CD8-positive, alpha-beta memory T cell (primary cell): Measurements from ENCODE around the gene NARS2. TPM values are rescaled to one million over a fixed set of nuclear protein-coding genes. Genes with fewer than 3 reads are reported as not detected.
A peak's percentile ranks its signal among the peaks of the same experiment; 100 is the strongest.

ENCODE experiments used
- CTCF ChIA-PET: fragments of 350-600 bp; sonication (Branson Sonifier 250); formaldehyde crosslinking; loops from one replicate; lab custom pipeline; 2021; ENCODE audit warnings: antibody characterized with exemption; lab: Charles Lee
- POLR2A ChIA-PET: fragments of 350-600 bp; sonication (Branson Sonifier 250); formaldehyde crosslinking; loops from one replicate; lab custom pipeline; 2021; ENCODE audit warnings: antibody characterized with exemption; lab: Charles Lee
- DNase-seq, 5 donors: peaks; one replicate each; pipeline versions ENCODE4 v3.0.0 to v3.0.0-alpha.2; 2020 to 2022; ENCODE audit warnings: mixed read lengths in 1 of 5
- H3K27ac ChIP-seq: one replicate; pipeline ENCODE4 v1.7.0; 2013; ENCODE audit warnings: low read depth, mild to moderate bottlenecking, low read length, moderate library complexity
- H3K27me3 ChIP-seq: 2 replicates; pipeline ENCODE4 v1.7.0; 2013; ENCODE audit warnings: low read length, mild to moderate bottlenecking; ENCODE audit not compliant: insufficient read depth, poor library complexity, severe bottlenecking
- H3K36me3 ChIP-seq: 2 replicates; pipeline ENCODE4 v1.7.0; 2013; ENCODE audit warnings: mild to moderate bottlenecking, low read length, moderate library complexity; ENCODE audit not compliant: insufficient read depth
- H3K4me1 ChIP-seq: 2 replicates; pipeline ENCODE4 v1.7.0; 2013; ENCODE audit warnings: mild to moderate bottlenecking, low read length, moderate library complexity; ENCODE audit not compliant: insufficient read depth
- H3K4me3 ChIP-seq: 2 replicates; pipeline ENCODE4 v1.7.0; 2013; ENCODE audit warnings: mild to moderate bottlenecking, low read length
- H3K9me3 ChIP-seq: 2 replicates; pipeline ENCODE4 v1.7.0; 2013; ENCODE audit warnings: mild to moderate bottlenecking, low read length
- H3K27ac Mint-ChIP-seq, 8 donors: one replicate each; pipeline ENCODE4 v1.8.0; 2020 to 2021; ENCODE audit warnings: mixed read lengths in 8 of 8, mild to moderate bottlenecking in 6 of 8, inconsistent platforms in 3 of 8, moderate library complexity in 3 of 8
- H3K27me3 Mint-ChIP-seq, 2 donors: one replicate each; pipeline ENCODE4 v1.8.0; 2020 to 2021; ENCODE audit warnings: mixed read lengths in 2 of 2, mild to moderate bottlenecking in 1 of 2, moderate library complexity in 1 of 2
- H3K36me3 Mint-ChIP-seq, 3 donors: one replicate each; pipeline ENCODE4 v1.8.0; 2020 to 2021; ENCODE audit warnings: mixed read lengths in 3 of 3, inconsistent platforms in 1 of 3, mild to moderate bottlenecking in 1 of 3
- H3K4me1 Mint-ChIP-seq, 3 donors: one replicate each; pipeline ENCODE4 v1.8.0; 2020 to 2021; ENCODE audit warnings: mixed read lengths in 3 of 3, inconsistent platforms in 1 of 3, mild to moderate bottlenecking in 1 of 3
- H3K4me3 Mint-ChIP-seq, 7 donors: one replicate each; pipeline ENCODE4 v1.8.0; 2020 to 2021; ENCODE audit warnings: mixed read lengths in 7 of 7, mild to moderate bottlenecking in 6 of 7, moderate library complexity in 4 of 7, inconsistent platforms in 2 of 7
- H3K9me3 Mint-ChIP-seq, 5 donors: one replicate each; pipeline ENCODE4 v1.8.0; 2020 to 2022; ENCODE audit warnings: mixed read lengths in 5 of 5, mild to moderate bottlenecking in 3 of 5, moderate library complexity in 2 of 5, inconsistent platforms in 1 of 5
- polyA plus RNA-seq: library from polyadenylated mRNA; unstranded; fragments of 300-500 nt; fragmentation: Illumina TruSeq; gene quantifications from one replicate; pipeline ENCODE4 v1.2.3, GENCODE V29; 2021
- total RNA-seq, 2 experiments: library from RNA; stranded (reverse); gene quantifications; one replicate each; pipeline ENCODE4 v1.2.3, GENCODE V29; 2021

The NARS2 gene
- total and polyA plus RNA-seq, 3 experiments from 2014 or later, result 14.5 to 24.5 (median 23.9) TPM

DNA sequence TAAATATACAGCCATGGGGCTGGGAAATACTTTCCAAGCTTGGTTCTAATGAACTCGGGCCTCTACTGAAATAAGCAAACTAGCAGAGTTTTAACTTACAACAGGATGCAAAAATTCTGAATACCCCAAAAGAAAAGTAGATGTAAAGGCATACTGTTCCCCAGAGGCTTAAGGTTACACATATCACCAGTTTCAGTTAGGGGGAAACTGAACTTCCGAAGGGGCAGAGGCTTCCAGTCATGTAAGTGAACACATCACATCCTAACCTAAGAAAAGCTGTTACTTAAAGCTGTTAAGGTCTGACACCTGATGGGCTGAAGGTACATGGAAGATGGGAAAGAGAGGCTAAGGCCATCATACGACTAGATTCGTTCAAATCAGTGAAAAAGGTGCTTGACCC, 159.3 kb downstream of the NARS2 start:
- H3K9me3 Mint-ChIP-seq, result no peaks in the 10 kb centered on the region
- ChIA-PET POLR2A (interaction anchor here (1.8 kb wide), 1 partner anchor 49 kb away, joined by 5 read pairs; no protein-coding TSS in a partner anchor), CTCF (interaction anchor here (1.4 to 7.1 kb wide), 5 partner anchors 12 to 150 kb away, joined by 3 to 78 read pairs (median 5); no protein-coding TSS in a partner anchor)
- DNase-seq, result no peak
- peak overlapping the region in 4 of 7 donors; percentile 44 to 88 (median 66) for H3K4me3 Mint-ChIP-seq
- H3K27ac Mint-ChIP-seq, result no peak overlapping the region
- Histone ChIP-seq H3K4me1 (peaks cover 6% of the 10 kb centered on the region), H3K9me3 (no peaks in the 10 kb centered on the region), H3K27ac (peak overlapping the region; percentile 62), H3K36me3 (no peaks in the 10 kb centered on the region), H3K27me3 (peaks cover 9% of the 10 kb centered on the region), H3K4me3 (no peak overlapping the region)
- H3K36me3 Mint-ChIP-seq, result peaks cover 0 to 3% (median 1%) of the 10 kb centered on the region in 3 donors
- peaks cover 19 to 23% (median 20%) of the 10 kb centered on the region in 3 donors for H3K4me1 Mint-ChIP-seq
- H3K27me3 Mint-ChIP-seq, result peaks cover 1 to 12% of the 10 kb centered on the region in 2 donors

GRCh38 chr11:78414321-78415051, 160.2 kb downstream of the NARS2 start:
- CTCF ChIA-PET, result interaction anchor here (1.4 to 7.1 kb wide), 3 partner anchors 12 to 151 kb away, joined by 3 to 78 read pairs (median 4); no protein-coding TSS in a partner anchor
- Mint-ChIP-seq H3K9me3 (peaks cover 0 to 5% (median 3%) of the 10 kb centered on the region in 5 donors), H3K27me3 (peaks cover 0 to 6% of the 10 kb centered on the region in 2 donors), H3K4me1 (peaks cover 18 to 20% (median 19%) of the 10 kb centered on the region in 3 donors), H3K27ac (no peak overlapping the region), H3K4me3 (peak overlapping the region in 1 of 7 donors; percentile 32), H3K36me3 (peaks cover 3 to 4% (median 4%) of the 10 kb centered on the region in 3 donors)
- H3K9me3 ChIP-seq, result no peaks in the 10 kb centered on the region
- H3K27me3 ChIP-seq, result peaks cover 9% of the 10 kb centered on the region
- H3K4me1 ChIP-seq, result peaks cover 6% of the 10 kb centered on the region
- H3K4me3 ChIP-seq, result no peak overlapping the region
- no peak overlapping the region for H3K27ac ChIP-seq
- POLR2A ChIA-PET, result no interaction called here
- no peaks in the 10 kb centered on the region for H3K36me3 ChIP-seq
- no peak for DNase-seq

DNA sequence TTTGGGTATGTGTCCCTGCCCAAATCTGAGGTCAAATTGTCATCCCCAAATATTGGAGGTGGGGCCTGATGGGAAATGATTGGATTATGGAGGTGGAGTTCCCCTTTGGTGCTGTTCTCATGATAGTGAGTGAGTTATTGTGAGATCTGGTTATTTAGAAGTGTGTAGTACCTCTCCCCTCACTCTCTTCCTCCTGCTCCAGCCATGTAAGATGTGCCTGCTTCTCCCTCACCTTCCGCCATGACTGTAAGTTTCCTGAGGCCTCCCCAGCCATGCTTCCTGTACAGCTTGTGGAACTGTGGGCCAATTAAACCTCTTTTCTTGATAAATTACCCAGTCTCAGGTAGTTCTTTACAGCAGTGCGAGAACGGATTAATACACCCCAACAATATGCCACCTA, 166.0 kb downstream of the NARS2 start:
- peaks cover 4% of the 10 kb centered on the region for H3K9me3 ChIP-seq
- no peaks in the 10 kb centered on the region for H3K4me1 Mint-ChIP-seq
- ChIA-PET POLR2A (no interaction called here), CTCF (no interaction called here)
- no peak overlapping the region for H3K4me3 ChIP-seq
- H3K9me3 Mint-ChIP-seq, result peaks cover 0 to 10% (median 5%) of the 10 kb centered on the region in 5 donors
- peaks cover 9 to 10% of the 10 kb centered on the region in 2 donors for H3K27me3 Mint-ChIP-seq
- no peaks in the 10 kb centered on the region for H3K36me3 ChIP-seq
- no peak overlapping the region for H3K27ac ChIP-seq
- H3K36me3 Mint-ChIP-seq, result peaks cover 1 to 27% (median 3%) of the 10 kb centered on the region in 3 donors
- H3K4me1 ChIP-seq, result no peaks in the 10 kb centered on the region
- no peak overlapping the region for H3K4me3 Mint-ChIP-seq
- no peak overlapping the region for H3K27ac Mint-ChIP-seq
- no peaks in the 10 kb centered on the region for H3K27me3 ChIP-seq
- no peak for DNase-seq

GRCh38 chr11:78406568-78407196, 168.0 kb downstream of the NARS2 start:
- H3K4me1 Mint-ChIP-seq, result no peaks in the 10 kb centered on the region
- DNase-seq, result no peak
- peak overlapping the region in 1 of 8 donors; percentile 24 for H3K27ac Mint-ChIP-seq
- POLR2A ChIA-PET, result no interaction called here
- H3K4me3 Mint-ChIP-seq, result no peak overlapping the region
- peaks cover 9 to 10% of the 10 kb centered on the region in 2 donors for H3K27me3 Mint-ChIP-seq
- Histone ChIP-seq H3K4me1 (no peaks in the 10 kb centered on the region), H3K36me3 (no peaks in the 10 kb centered on the region), H3K27me3 (no peaks in the 10 kb centered on the region), H3K9me3 (peaks cover 4% of the 10 kb centered on the region), H3K27ac (no peak overlapping the region), H3K4me3 (no peak overlapping the region)
- CTCF ChIA-PET, result no interaction called here
- H3K9me3 Mint-ChIP-seq, result peaks cover 0 to 10% (median 5%) of the 10 kb centered on the region in 5 donors
- peaks cover 1 to 27% (median 3%) of the 10 kb centered on the region in 3 donors for H3K36me3 Mint-ChIP-seq

DNA sequence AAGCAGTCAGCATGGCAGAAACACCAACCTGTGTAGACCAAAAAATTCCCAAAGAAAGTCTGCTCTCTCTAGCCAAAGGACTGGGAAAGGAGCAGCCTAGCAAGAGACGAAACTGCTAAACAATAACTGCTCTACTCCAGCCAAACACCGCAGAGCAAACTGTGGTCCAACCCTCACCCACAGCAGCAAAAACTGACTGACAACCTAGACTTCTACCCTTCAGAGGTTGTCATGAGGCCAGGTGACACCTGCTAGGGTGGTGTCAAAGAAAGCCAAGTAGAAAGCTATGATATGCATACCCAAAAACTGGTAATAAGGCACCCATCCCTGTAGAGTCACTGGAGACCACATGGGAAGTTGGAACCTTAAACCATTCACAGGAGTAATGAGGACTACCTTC, 168.9 kb downstream of the NARS2 start:
- Mint-ChIP-seq H3K36me3 (peaks cover 1 to 27% (median 3%) of the 10 kb centered on the region in 3 donors), H3K27ac (no peak overlapping the region), H3K4me3 (no peak overlapping the region), H3K9me3 (peaks cover 0 to 10% (median 5%) of the 10 kb centered on the region in 5 donors), H3K4me1 (no peaks in the 10 kb centered on the region), H3K27me3 (peaks cover 9 to 10% of the 10 kb centered on the region in 2 donors)
- no peak for DNase-seq
- H3K4me3 ChIP-seq, result no peak overlapping the region
- no peaks in the 10 kb centered on the region for H3K4me1 ChIP-seq
- ChIA-PET CTCF (no interaction called here), POLR2A (no interaction called here)
- H3K9me3 ChIP-seq, result peaks cover 4% of the 10 kb centered on the region
- no peak overlapping the region for H3K27ac ChIP-seq
- no peaks in the 10 kb centered on the region for H3K27me3 ChIP-seq
- no peaks in the 10 kb centered on the region for H3K36me3 ChIP-seq

GRCh38 chr11:78403781-78404180, 170.9 kb downstream of the NARS2 start:
- CTCF ChIA-PET, result no interaction called here
- POLR2A ChIA-PET, result no interaction called here
- Histone ChIP-seq H3K27me3 (no peaks in the 10 kb centered on the region), H3K9me3 (peaks cover 1% of the 10 kb centered on the region), H3K4me3 (no peak overlapping the region), H3K36me3 (no peaks in the 10 kb centered on the region), H3K4me1 (no peaks in the 10 kb centered on the region), H3K27ac (no peak overlapping the region)
- Mint-ChIP-seq H3K36me3 (peaks cover 0 to 20% (median 0%) of the 10 kb centered on the region in 3 donors), H3K27ac (no peak overlapping the region), H3K9me3 (peaks cover 0 to 7% (median 0%) of the 10 kb centered on the region in 5 donors), H3K4me3 (no peak overlapping the region), H3K27me3 (peaks cover 9 to 10% of the 10 kb centered on the region in 2 donors), H3K4me1 (no peaks in the 10 kb centered on the region)
- no peak for DNase-seq

- H3K4me1 Mint-ChIP-seq, result no peaks in the 10 kb centered on the region
- POLR2A ChIA-PET, result no interaction called here
- H3K36me3 Mint-ChIP-seq, result peaks cover 0 to 11% (median 0%) of the 10 kb centered on the region in 3 donors
- no peaks in the 10 kb centered on the region for H3K9me3 ChIP-seq
- H3K27ac Mint-ChIP-seq, result no peak overlapping the region
- H3K9me3 Mint-ChIP-seq, result peaks cover 0 to 5% (median 0%) of the 10 kb centered on the region in 5 donors
- no peak for DNase-seq
- CTCF ChIA-PET, result interaction anchor here (1.0 kb wide), 1 partner anchor 13 kb away, joined by 3 read pairs; no protein-coding TSS in a partner anchor
- no peaks in the 10 kb centered on the region for H3K27me3 ChIP-seq
- no peak overlapping the region for H3K27ac ChIP-seq
- no peak overlapping the region for H3K4me3 ChIP-seq
- H3K27me3 Mint-ChIP-seq, result peaks cover 9 to 10% of the 10 kb centered on the region in 2 donors
- H3K4me1 ChIP-seq, result no peaks in the 10 kb centered on the region
- H3K36me3 ChIP-seq, result no peaks in the 10 kb centered on the region
- no peak overlapping the region for H3K4me3 Mint-ChIP-seq
Measured at GRCh38 chr11:78402847-78403246, 171.8 kb downstream of the NARS2 start.

DNA sequence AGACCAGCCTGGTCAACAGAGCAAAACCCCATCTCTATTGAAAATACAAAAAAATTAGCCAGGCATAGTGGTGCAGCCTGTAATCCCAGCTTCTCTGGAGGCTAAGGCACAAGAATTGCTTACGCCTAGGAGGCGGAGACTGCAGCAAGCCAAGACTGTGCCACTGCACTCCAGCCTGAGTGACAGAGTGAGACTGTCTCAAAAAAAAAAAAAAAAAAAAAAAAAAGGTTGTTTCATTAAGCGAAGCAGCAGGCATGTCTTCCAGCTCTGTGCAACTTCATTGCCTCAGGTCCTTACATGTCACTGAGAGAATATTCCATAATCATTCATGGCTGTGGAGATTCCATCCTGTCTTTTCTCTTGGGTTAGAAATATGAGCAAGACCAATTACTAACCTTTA, 174.0 kb downstream of the NARS2 start:
- peaks cover 5 to 6% (median 5%) of the 10 kb centered on the region in 3 donors for H3K4me1 Mint-ChIP-seq

More for the DNA sequence above, 174.0 kb downstream of the NARS2 start:
- Mint-ChIP-seq H3K27me3 (peaks cover 0 to 4% of the 10 kb centered on the region in 2 donors), H3K27ac (no peak overlapping the region), H3K9me3 (no peaks in the 10 kb centered on the region), H3K4me3 (no peak overlapping the region), H3K36me3 (peaks cover 0 to 1% (median 0%) of the 10 kb centered on the region in 3 donors)
- no peaks in the 10 kb centered on the region for H3K36me3 ChIP-seq
- POLR2A ChIA-PET, result interaction anchor here (0.7 kb wide), 1 partner anchor 29 kb away, joined by 6 read pairs; no protein-coding TSS in a partner anchor
- CTCF ChIA-PET, result no interaction called here
- no peak overlapping the region for H3K4me3 ChIP-seq
- no peaks in the 10 kb centered on the region for H3K27me3 ChIP-seq
- H3K9me3 ChIP-seq, result no peaks in the 10 kb centered on the region
- H3K27ac ChIP-seq, result no peak overlapping the region
- no peak for DNase-seq
- H3K4me1 ChIP-seq, result no peaks in the 10 kb centered on the region
